22Rv1 (cell line): ENCODE data around the gene ENDOD1.

Source experiments
- H3K27ac ChIP-seq: fragments of 450-650 bp; 2 replicates; pipeline ENCODE4 v1.5.1; 2017
- CTCF ChIP-seq: fragments of 450-650 bp; IDR thresholded peaks from 2 replicates; pipeline ENCODE4 v1.5.1; 2017; ENCODE audit warnings: mild to moderate bottlenecking
- ZFX ChIP-seq: fragments of 450-650 bp; IDR thresholded peaks from 2 replicates; pipeline ENCODE4 v1.6.1; 2017; ENCODE audit warnings: antibody characterized with exemption, borderline replicate concordance

ENDOD1 gene

GRCh38 chr11:95156916-95157541, 67.4 kb downstream of the ENDOD1 start:
- TF ChIP-seq ZFX (no peak), CTCF (no peak)

GRCh38 chr11:95157824-95158223, 68.2 kb downstream of the ENDOD1 start:
- TF ChIP-seq ZFX (no peak), CTCF (no peak)
- H3K27ac ChIP-seq: no peak overlapping the region

More at GRCh38 chr11:95156916-95157541, 67.4 kb downstream of the ENDOD1 start:
- H3K27ac ChIP-seq: no peak overlapping the region

GRCh38 chr11:95161248-95161647, 71.6 kb downstream of the ENDOD1 start:
- no peak for TF ChIP-seq CTCF
- TF ChIP-seq ZFX: no peak
- H3K27ac ChIP-seq: no peak overlapping the region

- no peak overlapping the region for H3K27ac ChIP-seq
- TF ChIP-seq ZFX (no peak), CTCF (no peak)
Observed at GRCh38 chr11:95163106-95163505, 73.5 kb downstream of the ENDOD1 start.

DNA sequence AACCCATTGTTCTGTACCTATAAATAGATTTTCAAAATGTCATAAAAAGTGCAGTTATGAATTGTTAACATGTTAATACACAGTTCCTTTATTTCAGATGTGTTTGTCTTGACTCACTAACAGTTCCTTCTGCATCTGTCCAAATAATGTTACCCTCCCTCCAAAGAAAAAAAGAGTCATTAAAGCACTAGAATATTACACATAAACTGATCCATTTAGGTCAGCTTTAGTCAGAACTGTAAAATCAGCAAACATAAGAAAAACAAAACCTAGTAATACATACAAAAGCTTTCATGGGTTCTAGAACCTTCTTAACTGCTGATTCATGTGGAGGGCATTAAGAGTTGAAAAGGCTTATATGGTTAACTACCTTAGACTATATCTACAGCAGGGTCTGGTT, 76.0 kb downstream of the ENDOD1 start:
- H3K27ac ChIP-seq: no peak overlapping the region
- TF ChIP-seq CTCF: no peak
- no peak for TF ChIP-seq ZFX

- no peak for TF ChIP-seq ZFX
- no peak for TF ChIP-seq CTCF
- no peak overlapping the region for H3K27ac ChIP-seq
Observed at GRCh38 chr11:95166781-95167180, 77.1 kb downstream of the ENDOD1 start.

DNA sequence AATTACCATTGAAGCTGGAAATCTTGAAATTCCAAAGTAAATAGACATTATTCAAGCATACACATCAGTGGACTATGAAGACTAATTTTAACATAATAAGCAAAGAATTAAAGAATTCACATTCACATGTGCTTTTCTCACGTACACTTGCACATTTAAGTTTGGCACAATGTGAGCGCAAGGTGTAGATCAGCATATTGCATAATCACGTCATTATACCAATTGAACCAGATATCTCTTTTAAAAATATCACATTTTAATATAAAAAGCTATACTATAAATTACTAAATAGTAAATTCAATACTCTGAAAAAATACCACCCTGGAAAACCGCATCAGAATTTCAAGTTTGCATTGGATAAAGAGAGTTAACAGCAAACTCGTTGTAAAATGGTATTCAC, 80.6 kb downstream of the ENDOD1 start:
- TF ChIP-seq ZFX: no peak
- no peak for TF ChIP-seq CTCF
- no peak overlapping the region for H3K27ac ChIP-seq
